NCI-H510A treated with DMSO at 0.1 percent for 48 hours (cell line): Measurements from ENCODE around the gene TTC13.
"Not testable (repeated sequence)": the region's sequence is repeated elsewhere in the genome, so short reads cannot be mapped to it uniquely, and the experiment has no call there.

Experiments used
- DNase-seq: peaks from one replicate; lab custom pipeline; 2025; lab: John Stamatoyannopoulos, UW

Gene TTC13

GRCh38 chr1:230992100-230992774, 13.6 kb upstream of the TTC13 start:
- peak; percentile 92 for DNase-seq

GRCh38 chr1:230987448-230987847, 8.8 kb upstream of the TTC13 start:
- DNase-seq: no peak

GRCh38 chr1:230986976-230987375, 8.3 kb upstream of the TTC13 start:
- no peak for DNase-seq

- no peak for DNase-seq
Measured at GRCh38 chr1:230985711-230986110, 7.0 kb upstream of the TTC13 start.

- not testable (repeated sequence) for DNase-seq
Measured at GRCh38 chr1:230984622-230985515, 6.2 kb upstream of the TTC13 start.

GRCh38 chr1:230983811-230984210, 5.2 kb upstream of the TTC13 start:
- no peak for DNase-seq

GRCh38 chr1:230982696-230983095, 4.0 kb upstream of the TTC13 start:
- no peak for DNase-seq

GRCh38 chr1:230979952-230980351, 1.3 kb upstream of the TTC13 start:
- no peak for DNase-seq

GRCh38 chr1:230979389-230979716, 692 bp upstream of the TTC13 start:
- no peak for DNase-seq

GRCh38 chr1:230977761-230978490, 735 bp downstream of the TTC13 start:
- peak; percentile 54 for DNase-seq

GRCh38 chr1:230976825-230977747, 1.6 kb downstream of the TTC13 start:
- peak; percentile 30 for DNase-seq

GRCh38 chr1:230976360-230976759, 2.3 kb downstream of the TTC13 start:
- DNase-seq: no peak

- DNase-seq: no peak
Measured at GRCh38 chr1:230975636-230976035, 3.0 kb downstream of the TTC13 start.

GRCh38 chr1:230972855-230973271, 5.8 kb downstream of the TTC13 start:
- no peak for DNase-seq

- no peak for DNase-seq
Measured at GRCh38 chr1:230971771-230972170, 6.9 kb downstream of the TTC13 start.

- DNase-seq: no peak
Measured at GRCh38 chr1:230970432-230970831, 8.2 kb downstream of the TTC13 start.

GRCh38 chr1:230966358-230966873, 12.2 kb downstream of the TTC13 start:
- DNase-seq: no peak

- no peak for DNase-seq
Measured at GRCh38 chr1:230965535-230965934, 13.1 kb downstream of the TTC13 start.

GRCh38 chr1:230964896-230965295, 13.8 kb downstream of the TTC13 start:
- DNase-seq: no peak

GRCh38 chr1:230958370-230958769, 20.3 kb downstream of the TTC13 start:
- DNase-seq: no peak

GRCh38 chr1:230957580-230957989, 21.1 kb downstream of the TTC13 start:
- DNase-seq: no peak
